Effector memory CD8-positive, alpha-beta T cell (primary cell): ENCODE results near the gene SLC39A3.

Experiments used
- ATAC-seq: fragments of 150-1000 bp; cut with Tn5 transposase; replicated peaks from 2 replicates; pipeline ENCODE4 v1.10.0; 2021; ENCODE audit warnings: mild to moderate bottlenecking, moderate library complexity
- DNase-seq, 3 experiments: peaks; one replicate each; pipeline ENCODE4 v3.0.0; 2021
- H3K27ac Mint-ChIP-seq, 2 donors: one replicate each; pipeline ENCODE4 v1.8.0; 2022; ENCODE audit warnings: mild to moderate bottlenecking in 2 of 2, mixed read lengths in 2 of 2, moderate library complexity in 2 of 2
- H3K27me3 Mint-ChIP-seq, 2 donors: one replicate each; pipeline ENCODE4 v1.8.0; 2022; ENCODE audit warnings: mixed read lengths in 2 of 2
- H3K36me3 Mint-ChIP-seq: one replicate; pipeline ENCODE4 v1.8.0; 2022; ENCODE audit warnings: mild to moderate bottlenecking, moderate library complexity, mixed read lengths; ENCODE audit not compliant: insufficient read depth
- H3K4me1 Mint-ChIP-seq, 2 donors: one replicate each; pipeline ENCODE4 v1.8.0; 2022; ENCODE audit warnings: low read depth in 2 of 2, mixed read lengths in 2 of 2
- H3K4me3 Mint-ChIP-seq, 2 donors: one replicate each; pipeline ENCODE4 v1.8.0; 2022; ENCODE audit warnings: mild to moderate bottlenecking in 2 of 2, mixed read lengths in 2 of 2, moderate library complexity in 2 of 2
- H3K9me3 Mint-ChIP-seq, 2 donors: one replicate each; pipeline ENCODE4 v1.8.0; 2022; ENCODE audit warnings: mixed read lengths in 2 of 2

Gene SLC39A3

DNA sequence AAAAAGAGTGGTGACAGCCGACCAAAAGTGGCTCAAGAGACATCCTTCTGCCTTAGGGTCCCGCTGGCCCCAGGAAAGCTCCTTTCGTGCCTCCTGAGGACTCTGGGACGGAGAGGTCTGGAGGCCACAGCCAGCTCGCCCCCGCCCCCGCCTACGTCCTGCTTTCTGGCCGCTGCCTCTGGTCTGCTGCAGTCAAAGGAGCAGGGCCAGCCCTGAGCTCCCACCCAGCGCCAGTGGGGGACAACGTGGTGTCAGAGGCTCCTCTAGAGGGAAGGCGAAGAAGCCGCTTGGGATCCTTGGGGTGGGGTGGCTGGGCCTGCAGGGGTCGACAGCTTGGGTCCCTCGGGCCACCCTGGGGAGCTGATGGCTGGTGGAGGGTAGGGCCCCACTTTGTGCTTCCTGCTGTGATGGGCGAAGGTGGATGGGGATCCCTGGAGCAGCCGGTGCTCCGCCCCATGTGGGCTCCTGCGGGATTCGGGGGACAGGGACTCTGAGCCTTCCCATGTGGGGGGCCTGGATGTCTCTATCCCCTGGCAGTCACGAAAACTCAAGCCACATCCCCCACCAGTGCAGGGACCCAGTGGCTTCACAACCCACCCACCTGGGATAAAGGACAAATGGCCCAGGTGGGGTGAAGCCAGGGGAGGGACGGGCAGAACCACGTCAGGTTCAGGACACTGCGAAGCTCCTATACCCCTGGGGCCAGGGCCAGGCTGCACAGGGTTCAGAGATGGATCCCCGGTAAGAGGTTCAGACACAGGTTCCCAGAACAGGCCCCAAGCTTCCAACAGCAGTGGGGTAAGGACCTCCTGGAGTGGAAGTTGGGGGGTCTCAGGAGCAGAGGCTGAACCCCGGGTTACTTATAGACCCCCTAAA lies 9.6 kb downstream of the SLC39A3 start:
- Mint-ChIP-seq H3K27ac (no peak overlapping the region), H3K9me3 (no peaks in the 10 kb centered on the region), H3K27me3 (peaks cover 11 to 23% of the 10 kb centered on the region in 2 donors), H3K4me1 (peaks cover 8 to 17% of the 10 kb centered on the region in 2 donors), H3K36me3 (peaks cover 6% of the 10 kb centered on the region), H3K4me3 (no peak overlapping the region)
- no peak for ATAC-seq
- no peak for DNase-seq

DNA sequence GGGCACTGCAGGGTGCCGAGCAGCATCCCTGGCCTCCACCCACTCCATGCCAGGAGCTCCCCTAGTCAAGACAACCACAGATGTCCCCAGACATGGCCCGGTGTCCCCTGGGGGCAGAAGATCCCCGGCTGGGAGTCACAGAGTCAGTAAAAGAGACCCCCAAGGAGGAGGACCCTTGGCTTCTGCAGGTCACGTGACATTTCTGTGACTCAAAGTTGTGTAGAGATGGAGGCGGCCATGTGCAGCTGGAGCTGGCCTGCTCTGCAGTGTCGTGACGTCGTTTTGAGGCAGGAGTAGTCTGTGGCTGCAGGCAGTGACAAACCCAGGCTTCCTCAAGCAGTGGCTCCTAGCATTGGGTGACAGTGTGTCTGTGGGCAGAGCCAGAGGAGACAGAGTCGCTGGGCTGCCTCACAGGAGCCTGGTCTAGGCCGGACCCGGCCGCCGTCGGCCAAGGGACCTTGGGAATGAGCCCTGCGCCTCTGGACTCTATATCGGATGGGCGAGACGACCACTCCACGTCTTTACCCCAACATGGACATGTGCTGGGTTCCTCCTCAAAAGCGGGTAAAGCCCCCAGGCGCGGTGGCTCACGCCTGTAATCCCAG lies 10.9 kb downstream of the SLC39A3 start:
- Mint-ChIP-seq H3K4me3 (no peak overlapping the region), H3K9me3 (no peaks in the 10 kb centered on the region), H3K4me1 (peaks cover 0 to 13% of the 10 kb centered on the region in 2 donors), H3K27me3 (peaks cover 18 to 32% of the 10 kb centered on the region in 2 donors), H3K27ac (no peak overlapping the region), H3K36me3 (peaks cover 2% of the 10 kb centered on the region)
- DNase-seq = no peak
- ATAC-seq = no peak

DNA sequence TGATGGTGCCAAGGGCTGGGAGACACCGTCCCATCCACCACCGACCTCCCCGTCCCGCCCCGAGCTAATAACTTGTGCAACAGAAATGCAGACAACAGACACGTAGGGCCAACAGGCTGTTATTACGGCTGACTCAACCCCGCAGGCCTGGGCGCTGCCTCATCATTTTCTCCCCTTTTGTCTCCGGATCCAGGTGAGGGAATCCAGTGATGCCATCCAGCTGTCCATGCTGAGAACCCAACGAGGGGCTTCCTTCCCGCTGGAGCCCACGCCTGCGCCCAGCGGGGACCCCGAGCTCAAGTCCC lies 12.2 kb downstream of the SLC39A3 start:
- Mint-ChIP-seq H3K36me3 (peaks cover 2% of the 10 kb centered on the region), H3K4me1 (peaks cover 0 to 10% of the 10 kb centered on the region in 2 donors), H3K4me3 (no peak overlapping the region), H3K9me3 (no peaks in the 10 kb centered on the region), H3K27me3 (peaks cover 21 to 45% of the 10 kb centered on the region in 2 donors), H3K27ac (no peak overlapping the region)
- DNase-seq (no peak), ATAC-seq (no peak)

DNA sequence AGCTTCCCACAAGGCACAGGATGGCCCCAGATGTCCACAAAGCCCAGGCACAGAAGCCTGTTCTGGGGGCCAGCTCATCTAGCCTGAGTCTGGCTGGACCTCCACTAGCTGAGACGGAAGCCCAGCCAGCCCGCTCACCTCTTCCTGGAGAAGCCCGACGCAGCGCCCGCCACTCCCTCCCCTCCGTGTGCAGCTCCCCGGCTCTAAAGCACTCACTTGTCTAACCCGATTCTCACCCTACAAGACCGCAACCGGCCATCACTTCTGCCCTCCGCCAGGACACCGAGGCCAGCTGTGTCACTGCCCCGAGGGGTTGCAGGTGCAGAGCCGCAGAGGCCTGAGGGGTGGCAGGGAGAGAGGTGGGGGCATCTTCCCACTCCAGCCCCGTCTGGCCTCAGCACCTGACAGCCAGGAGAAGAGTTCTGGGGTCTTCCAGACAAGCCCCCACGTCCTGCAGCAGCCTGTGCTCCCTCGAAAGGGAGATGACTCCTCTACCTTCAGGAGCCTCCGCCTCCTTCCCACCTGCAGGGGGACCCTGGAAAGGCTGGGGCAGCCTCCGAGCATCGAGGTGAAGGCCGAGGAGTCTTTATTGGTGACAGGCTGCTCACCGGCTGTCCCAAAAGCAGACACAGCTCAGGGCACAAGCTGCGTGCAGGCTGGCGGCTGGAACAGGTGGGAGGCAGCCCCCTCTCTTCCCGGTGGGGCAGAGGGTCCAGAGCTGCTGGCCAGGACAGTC lies 12.7 kb downstream of the SLC39A3 start:
- Mint-ChIP-seq H3K36me3 (peaks cover 2% of the 10 kb centered on the region), H3K4me3 (no peak overlapping the region), H3K27ac (no peak overlapping the region), H3K9me3 (no peaks in the 10 kb centered on the region), H3K4me1 (peaks cover 0 to 10% of the 10 kb centered on the region in 2 donors), H3K27me3 (peaks cover 25 to 50% of the 10 kb centered on the region in 2 donors)
- ATAC-seq (no peak), DNase-seq (no peak)

DNA sequence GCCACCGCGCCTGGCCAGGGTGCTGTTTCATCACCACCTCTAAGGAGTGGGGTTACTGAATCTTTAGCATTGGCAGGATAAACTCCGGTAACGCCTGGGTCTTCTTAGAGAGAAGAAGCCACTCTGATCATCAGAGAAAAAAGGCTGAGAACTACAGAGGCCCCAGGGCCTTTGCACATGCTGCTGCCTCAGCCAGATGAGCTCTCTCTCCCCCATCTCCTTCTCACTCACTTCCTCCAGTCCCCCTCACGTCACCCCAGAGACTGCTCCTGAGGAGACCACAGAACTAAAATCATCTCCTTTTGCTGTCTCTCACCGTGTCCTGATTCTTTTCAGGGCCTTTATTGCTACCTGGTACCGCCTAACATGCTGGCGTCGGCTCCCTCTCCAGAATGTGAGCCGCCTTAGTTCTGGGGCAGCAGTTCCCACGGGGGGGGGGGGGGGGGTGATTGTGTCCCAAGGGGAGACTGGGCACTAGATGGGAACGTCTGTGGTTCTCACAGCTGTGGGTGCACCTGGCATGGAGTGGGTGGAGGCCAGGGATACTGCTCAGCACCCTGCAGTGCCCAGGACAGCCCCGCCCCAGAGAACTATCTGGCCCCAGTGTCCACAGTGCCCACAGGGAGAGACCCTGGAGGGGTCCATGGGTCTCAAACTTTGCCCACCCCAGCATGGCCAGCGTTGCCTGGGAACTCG lies 13.5 kb downstream of the SLC39A3 start:
- no peak for ATAC-seq
- Mint-ChIP-seq H3K27me3 (peaks cover 25 to 55% of the 10 kb centered on the region in 2 donors), H3K4me3 (no peak overlapping the region), H3K36me3 (no peaks in the 10 kb centered on the region), H3K9me3 (no peaks in the 10 kb centered on the region), H3K27ac (no peak overlapping the region), H3K4me1 (peaks cover 0 to 10% of the 10 kb centered on the region in 2 donors)
- DNase-seq = no peak

DNA sequence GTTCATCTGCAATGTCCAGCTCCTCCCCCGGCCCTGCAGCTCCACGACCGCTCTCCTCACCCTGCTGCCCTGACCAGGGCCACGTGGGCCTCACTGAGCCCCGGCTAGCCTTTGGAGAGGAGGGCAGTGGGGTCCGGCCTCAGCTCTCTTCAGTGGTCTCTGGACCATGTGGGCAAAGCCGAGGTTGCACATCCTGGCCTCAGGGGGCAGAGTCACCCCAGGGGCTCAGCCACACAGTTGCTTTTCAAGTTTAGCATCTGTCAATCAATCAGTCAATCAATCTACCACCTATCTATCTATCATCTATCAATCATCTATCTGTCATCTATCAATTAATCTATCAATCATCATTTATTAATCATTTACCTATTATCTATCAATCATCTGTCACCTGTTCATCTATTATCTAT lies 15.7 kb downstream of the SLC39A3 start:
- no peaks in the 10 kb centered on the region for H3K9me3 Mint-ChIP-seq
- H3K27ac Mint-ChIP-seq = no peak overlapping the region
- H3K4me1 Mint-ChIP-seq = peaks cover 0 to 10% of the 10 kb centered on the region in 2 donors
- DNase-seq (no peak), ATAC-seq (no peak)
- H3K27me3 Mint-ChIP-seq = peaks cover 30 to 69% of the 10 kb centered on the region in 2 donors
- no peak overlapping the region for H3K4me3 Mint-ChIP-seq
- no peaks in the 10 kb centered on the region for H3K36me3 Mint-ChIP-seq

DNA sequence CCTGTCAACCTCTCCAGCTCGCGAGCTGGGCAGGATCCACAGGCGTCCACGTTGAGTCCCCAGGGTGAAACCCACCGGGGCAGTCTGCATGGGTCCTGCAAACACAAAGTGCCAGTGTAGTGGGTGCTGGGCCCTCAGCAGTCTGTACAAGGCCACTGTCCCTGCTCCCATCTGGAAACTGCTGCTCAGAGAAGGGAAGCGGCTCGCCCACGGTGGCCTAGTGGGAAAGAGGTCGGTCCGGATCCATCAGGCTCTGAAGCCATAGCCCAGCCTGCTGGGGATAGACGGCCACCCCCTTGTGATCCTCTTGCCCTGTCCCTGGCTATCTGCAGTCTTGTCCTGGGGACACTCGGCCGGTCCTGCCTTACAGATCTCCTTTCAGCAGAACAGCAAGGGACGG lies 16.1 kb downstream of the SLC39A3 start:
- no peak for ATAC-seq
- Mint-ChIP-seq H3K27me3 (peaks cover 30 to 73% of the 10 kb centered on the region in 2 donors), H3K4me1 (peaks cover 0 to 9% of the 10 kb centered on the region in 2 donors), H3K9me3 (no peaks in the 10 kb centered on the region), H3K27ac (no peak overlapping the region), H3K4me3 (no peak overlapping the region), H3K36me3 (no peaks in the 10 kb centered on the region)
- DNase-seq = no peak

DNA sequence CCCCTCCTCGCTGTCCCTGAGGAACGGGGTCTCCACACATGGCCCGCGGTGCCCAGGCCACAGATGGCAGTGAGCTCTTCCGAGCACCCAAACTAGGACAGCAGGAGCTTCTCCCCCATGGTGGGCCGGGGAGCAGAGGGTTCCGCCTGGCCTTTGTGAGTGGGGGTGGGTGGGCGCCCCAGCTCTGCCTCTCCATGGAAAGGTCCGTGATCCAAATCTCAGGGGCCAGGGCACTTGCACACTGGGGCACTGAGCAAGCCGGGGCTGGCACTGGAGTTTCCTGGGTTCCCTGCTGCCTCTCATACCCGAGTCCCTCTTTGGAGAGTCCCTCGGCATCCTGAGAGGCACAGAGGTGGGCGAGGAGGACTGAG lies 16.5 kb downstream of the SLC39A3 start:
- ATAC-seq = no peak
- H3K4me3 Mint-ChIP-seq = no peak overlapping the region
- DNase-seq = no peak
- peaks cover 30 to 77% of the 10 kb centered on the region in 2 donors for H3K27me3 Mint-ChIP-seq
- H3K27ac Mint-ChIP-seq = no peak overlapping the region
- no peaks in the 10 kb centered on the region for H3K9me3 Mint-ChIP-seq
- H3K36me3 Mint-ChIP-seq = no peaks in the 10 kb centered on the region
- H3K4me1 Mint-ChIP-seq = peaks cover 0 to 6% of the 10 kb centered on the region in 2 donors

DNA sequence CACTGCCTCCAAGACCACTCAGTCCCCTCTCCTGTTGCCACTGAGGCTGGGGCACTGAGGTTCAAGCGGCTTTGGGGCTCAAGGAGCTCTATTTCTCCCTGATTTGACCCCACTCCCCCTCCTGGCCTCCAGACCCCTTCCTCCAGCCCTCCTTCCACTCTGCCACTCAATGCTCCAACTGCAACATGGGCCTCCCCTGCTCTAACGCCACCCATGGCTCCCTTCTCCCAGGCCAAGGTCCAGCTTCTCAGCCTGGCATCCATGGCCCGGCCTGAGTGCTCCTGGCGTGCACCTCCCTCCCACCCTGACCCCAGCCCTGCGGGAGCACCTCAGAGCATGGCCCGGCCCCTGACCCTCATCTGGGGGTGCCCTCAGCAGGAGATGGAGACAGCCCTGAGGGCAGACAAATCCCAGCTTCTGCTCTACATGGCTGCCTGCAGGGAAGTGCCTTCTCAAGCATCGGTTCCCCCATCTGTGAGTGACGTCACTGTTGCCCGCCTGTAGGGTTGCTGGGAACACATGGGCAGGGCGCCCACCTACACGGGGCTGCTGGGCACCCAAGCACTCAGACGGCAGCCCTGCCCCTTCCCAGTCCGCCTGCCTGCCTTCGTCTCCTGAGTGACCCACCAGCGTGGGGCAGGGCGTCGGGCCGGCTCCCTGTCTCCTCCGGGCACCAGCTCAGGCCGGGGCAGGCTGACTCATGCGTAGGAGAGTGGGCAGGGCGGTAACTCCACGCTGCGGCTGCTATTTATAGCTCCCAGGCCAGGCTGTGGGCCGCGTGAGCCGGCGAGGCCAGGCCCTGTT lies 17.1 kb downstream of the SLC39A3 start:
- no peak for DNase-seq
- H3K9me3 Mint-ChIP-seq = no peaks in the 10 kb centered on the region
- peak overlapping the region in 1 of 2 donors; percentile 49 for H3K4me3 Mint-ChIP-seq
- H3K36me3 Mint-ChIP-seq = no peaks in the 10 kb centered on the region
- peaks cover 0 to 4% of the 10 kb centered on the region in 2 donors for H3K4me1 Mint-ChIP-seq
- H3K27me3 Mint-ChIP-seq = peaks cover 30 to 82% of the 10 kb centered on the region in 2 donors
- H3K27ac Mint-ChIP-seq = no peak overlapping the region
- ATAC-seq = no peak

DNA sequence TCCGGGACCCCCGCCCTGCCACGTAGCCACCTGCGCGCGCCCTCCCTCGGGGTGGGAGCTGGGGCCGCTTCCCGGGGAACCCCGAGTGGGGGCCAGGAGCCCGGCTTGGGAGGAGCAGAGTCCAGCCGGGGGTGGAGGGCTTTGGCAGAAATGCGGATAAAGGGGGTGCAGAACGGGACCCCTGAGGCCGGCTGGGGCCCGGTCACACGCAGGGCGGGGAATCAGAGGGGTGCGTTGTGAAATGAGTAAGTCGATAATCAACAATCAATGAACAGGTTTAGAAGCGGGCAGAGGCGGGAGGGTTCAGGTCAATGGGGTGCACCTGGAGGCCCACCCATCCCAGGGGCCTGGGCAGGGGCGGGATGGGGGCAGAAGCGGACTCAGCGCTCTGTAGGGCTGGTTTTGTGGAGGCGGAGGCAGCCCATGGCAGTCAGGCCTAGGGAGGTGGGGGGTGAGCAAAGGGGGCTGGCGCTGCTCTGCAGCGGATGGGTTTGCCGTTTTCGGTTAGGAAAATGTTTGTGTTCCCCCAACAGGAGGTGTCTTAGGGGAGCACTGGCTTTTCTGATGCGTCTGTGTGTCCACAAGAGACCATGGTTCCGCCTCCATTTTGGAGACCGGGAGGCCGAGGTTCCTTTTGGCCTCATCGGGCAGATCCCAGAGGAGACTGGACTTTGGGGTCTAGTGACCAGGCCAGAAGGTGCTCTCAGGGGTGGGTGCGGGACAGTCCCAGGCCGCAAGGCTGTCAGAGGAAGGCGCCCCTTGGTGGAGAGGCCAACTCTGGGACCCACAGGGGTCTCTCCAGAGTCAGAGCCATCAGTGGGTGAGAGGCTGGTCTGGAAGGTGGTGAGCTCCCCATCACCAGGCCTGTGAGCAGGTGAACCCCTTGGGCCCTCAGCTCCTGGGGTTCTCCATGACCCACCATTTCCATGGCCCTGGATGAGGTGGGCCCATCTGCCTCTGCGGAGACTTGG lies 18.0 kb downstream of the SLC39A3 start:
- no peaks in the 10 kb centered on the region for H3K9me3 Mint-ChIP-seq
- no peak for DNase-seq
- peaks cover 30 to 77% of the 10 kb centered on the region in 2 donors for H3K27me3 Mint-ChIP-seq
- ATAC-seq = no peak
- peak overlapping the region; percentile 40 to 54 for H3K4me3 Mint-ChIP-seq
- no peak overlapping the region for H3K27ac Mint-ChIP-seq
- no peaks in the 10 kb centered on the region for H3K36me3 Mint-ChIP-seq
- no peaks in the 10 kb centered on the region for H3K4me1 Mint-ChIP-seq

DNA sequence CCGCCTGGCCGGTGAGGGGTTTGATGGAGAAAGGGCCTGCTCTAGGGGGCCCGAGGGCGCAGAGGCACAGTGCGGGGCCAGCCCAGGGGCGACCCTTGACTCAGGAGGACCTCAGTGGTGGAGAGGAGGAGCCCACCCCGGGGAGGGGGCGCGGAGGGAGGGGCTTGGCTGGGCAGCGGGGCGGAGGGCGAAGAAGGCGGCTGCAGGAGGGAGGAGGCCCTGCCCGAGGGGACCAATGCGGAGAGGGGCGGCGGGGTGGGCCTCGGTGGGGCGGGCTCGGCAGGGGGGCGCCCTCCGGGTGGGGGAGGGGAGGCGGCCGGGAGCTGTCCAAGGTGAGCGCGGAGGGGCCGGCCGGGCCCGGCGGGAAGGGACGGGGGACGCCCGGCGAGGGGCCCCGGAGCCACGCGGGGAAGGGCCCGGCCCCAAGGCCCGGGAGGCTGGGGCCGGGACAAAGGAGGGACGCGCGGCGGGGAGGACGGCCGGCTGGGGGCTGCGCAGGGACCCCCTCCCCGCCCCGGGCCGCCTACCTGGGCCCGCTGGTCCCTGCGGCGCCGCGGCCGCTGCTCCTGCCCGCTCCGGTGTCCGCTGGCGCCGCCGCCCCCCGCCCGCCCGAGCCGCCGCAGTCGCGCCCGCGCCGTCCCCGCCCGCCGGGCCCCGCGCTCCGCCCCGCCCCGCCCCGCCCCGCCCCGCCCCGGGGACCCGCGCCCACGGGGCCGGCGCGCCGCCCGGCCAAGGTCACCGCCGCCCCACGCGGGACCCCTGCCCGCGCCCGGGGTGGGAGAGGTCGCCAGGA lies 18.8 kb downstream of the SLC39A3 start, which contains the start of gene DIRAS1:
Gene DIRAS1, minus strand, starts transcription at position 596 of the 793 bp plus-strand sequence. CDS start 3,566 bp downstream, outside the sequence.
- peak within 1 kb of the TSS; percentile 45 to 54 for H3K4me3 Mint-ChIP-seq
- peaks cover 25 to 77% of the 10 kb centered on the region in 2 donors for H3K27me3 Mint-ChIP-seq
- ATAC-seq (no peak), DNase-seq (no peak)
- H3K27ac Mint-ChIP-seq = no peak within 1 kb of the TSS
- H3K36me3 Mint-ChIP-seq = no peaks in the 10 kb centered on the region
- no peaks in the 10 kb centered on the region for H3K4me1 Mint-ChIP-seq
- peaks cover 0 to 2% of the 10 kb centered on the region in 2 donors for H3K9me3 Mint-ChIP-seq
